Liver (tissue), 9 donors: ENCODE measurements around the gene TACC2. TPM values are rescaled to one million over a fixed set of nuclear protein-coding genes. Genes with fewer than 3 reads are reported as not detected.

ENCODE experiments used
- DNase-seq: peaks from one replicate; pipeline ENCODE4 v3.0.0-alpha.2; 2017; ENCODE audit warnings: low spot score
- H3K27ac ChIP-seq, 2 donors: one replicate each; pipeline ENCODE4 v1.7.0; 2013; ENCODE audit warnings: inconsistent platforms in 2 of 2, low read length in 2 of 2, control low read depth in 1 of 2, low read depth in 1 of 2, mild to moderate bottlenecking in 1 of 2
- H3K27me3 ChIP-seq, 4 donors: one replicate each; pipeline versions ENCODE4 v1.6.1 to v1.7.0; 2013; ENCODE audit warnings: low read length in 3 of 4, inconsistent platforms in 1 of 4, mild to moderate bottlenecking in 1 of 4, moderate library complexity in 1 of 4; ENCODE audit not compliant: control insufficient read depth in 4 of 4, insufficient read depth in 4 of 4
- H3K36me3 ChIP-seq, 4 donors: one replicate each; pipeline versions ENCODE4 v1.6.1 to v1.7.0; 2013; ENCODE audit warnings: low read length in 3 of 4, mild to moderate bottlenecking in 3 of 4, low read depth in 1 of 4, moderate library complexity in 1 of 4; ENCODE audit not compliant: control insufficient read depth in 4 of 4, insufficient read depth in 3 of 4
- H3K4me1 ChIP-seq, 4 donors: one replicate each; pipeline versions ENCODE4 v1.6.1 to v1.7.0; 2013; ENCODE audit warnings: low read length in 3 of 4, mild to moderate bottlenecking in 3 of 4, moderate library complexity in 1 of 4; ENCODE audit not compliant: control insufficient read depth in 4 of 4, insufficient read depth in 4 of 4
- H3K4me3 ChIP-seq, 3 donors: one replicate each; pipeline versions ENCODE4 v1.6.1 to v1.7.0; 2013; ENCODE audit warnings: low read length in 3 of 3, control low read depth in 1 of 3, low read depth in 1 of 3, mild to moderate bottlenecking in 1 of 3
- H3K9ac ChIP-seq, 2 donors: one replicate each; pipeline ENCODE4 v1.7.0; 2013; ENCODE audit warnings: low read length in 2 of 2, mild to moderate bottlenecking in 2 of 2, moderate library complexity in 2 of 2, control low read depth in 1 of 2, low read depth in 1 of 2
- H3K9me3 ChIP-seq, 4 donors: one replicate each; pipeline versions ENCODE4 v1.6.1 to v1.7.0; 2013; ENCODE audit warnings: low read length in 3 of 4; ENCODE audit not compliant: control insufficient read depth in 4 of 4
- EGR1 ChIP-seq, 2 donors: IDR thresholded peaks; 2 replicates each; pipeline ENCODE4 v1.6.1; 2016 to 2018; ENCODE audit warnings: antibody characterized with exemption in 2 of 2, low read depth in 2 of 2
- FOXA1 ChIP-seq: IDR thresholded peaks from 2 replicates; pipeline ENCODE4 v1.6.1; 2016; ENCODE audit warnings: antibody characterized with exemption
- HNF4A ChIP-seq, 2 donors: conservative IDR thresholded peaks; 2 replicates each; pipeline ENCODE4 v1.6.1; 2016; ENCODE audit warnings: antibody characterized with exemption in 2 of 2, mild to moderate bottlenecking in 2 of 2
- HNF4G ChIP-seq: IDR thresholded peaks from 2 replicates; pipeline ENCODE4 v1.6.1; 2016; ENCODE audit warnings: antibody characterized with exemption
- RAD21 ChIP-seq, 2 donors: IDR thresholded peaks; 2 replicates each; pipeline ENCODE4 v1.6.1; 2016; ENCODE audit warnings: antibody characterized with exemption in 2 of 2, mild to moderate bottlenecking in 2 of 2
- RXRA ChIP-seq, 2 donors: IDR thresholded peaks; 2 replicates each; pipeline ENCODE4 v1.6.1; 2017 to 2018; ENCODE audit warnings: antibody characterized with exemption in 2 of 2, mild to moderate bottlenecking in 1 of 2
- TAF1 ChIP-seq: conservative IDR thresholded peaks from 2 replicates; pipeline ENCODE4 v1.6.1; 2016; ENCODE audit warnings: antibody characterized with exemption, mild to moderate bottlenecking
- YY1 ChIP-seq: IDR thresholded peaks from 2 replicates; pipeline ENCODE4 v1.6.1; 2016; ENCODE audit warnings: antibody characterized with exemption, mild to moderate bottlenecking
- WGBS: extraction: QIAGEN DNeasy Blood & Tissue Kit; methylation state at CpG from one replicate; pipeline ENCODE4 v1.1.7; 2013; 5-methylcytosine and 5-hydroxymethylcytosine counted together
- polyA plus RNA-seq, 2 donors: library from polyadenylated mRNA; stranded (reverse) in 1 of 2; unstranded in 1 of 2; fragments of 200-250 nt in 1 of 2; fragments of >200 nt in 1 of 2; fragmentation: Nextera tagmentation in 1 of 2; extraction: Ambion mirVana in 1 of 2; gene quantifications; one replicate each; pipeline versions ENCODE4 v1.2.1 to v1.2.3, GENCODE V29; 2013 to 2015
- total RNA-seq, 2 donors: library from RNA; depleted of rRNA; stranded (reverse); fragments of >200 nt; gene quantifications; one replicate each; pipeline ENCODE4 v1.2.3, GENCODE V29; 2014
- TF ChIP-seq, protein P1 (sequence below): IDR thresholded peaks from 2 replicates; pipeline ENCODE4 v1.6.1; 2016; ENCODE audit warnings: antibody characterized with exemption
- TF ChIP-seq, protein P2 (sequence below): IDR thresholded peaks from 2 replicates; pipeline ENCODE4 v1.6.1; 2016; ENCODE audit warnings: antibody characterized with exemption, mild to moderate bottlenecking
- TF ChIP-seq, protein P3 (sequence below): IDR thresholded peaks from 2 replicates; pipeline ENCODE4 v1.6.1; 2016; ENCODE audit warnings: antibody characterized with exemption
- TF ChIP-seq, protein P4 (sequence below): fragments of 150-350 bp; IDR thresholded peaks from 2 replicates; pipeline ENCODE4 v1.5.1; 2017; ENCODE audit warnings: improper control_type of control experiment, low read depth, low read length; ENCODE audit not compliant: missing input control
- TF ChIP-seq, protein P5 (sequence below): IDR thresholded peaks from 2 replicates; pipeline ENCODE4 v1.6.1; 2016; ENCODE audit warnings: antibody characterized with exemption
- donor health status: healthy.
- donor health status: healthy.
- donor health status: healthy.
- donor health status: healthy.
- donor health status: healthy.

TACC2 gene
- total and polyA plus RNA-seq, 4 donors: 1.5 to 9.1 (median 7.8) TPM

DNA sequence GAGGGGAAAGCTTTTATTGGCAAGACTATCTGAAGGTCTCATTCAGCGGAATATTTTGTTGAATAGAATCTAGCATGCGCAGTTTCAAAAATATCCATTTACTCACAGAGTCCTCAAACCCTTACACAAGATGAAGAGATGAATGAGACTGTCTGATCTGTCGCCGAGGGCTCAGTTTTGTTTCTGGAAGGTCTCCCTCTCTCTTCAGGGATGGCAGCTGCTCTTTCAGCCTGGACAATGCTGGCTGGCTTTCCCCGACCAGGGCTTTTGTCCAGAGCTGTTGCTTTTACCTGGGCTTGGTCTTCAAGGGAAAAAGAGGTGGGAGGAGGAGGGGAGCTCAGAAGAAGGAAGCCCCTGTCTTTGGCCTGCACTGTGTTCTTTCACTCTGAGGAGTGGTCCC is 200.2 kb downstream of the TACC2 start (continued):
- TF ChIP-seq, protein P1, sequence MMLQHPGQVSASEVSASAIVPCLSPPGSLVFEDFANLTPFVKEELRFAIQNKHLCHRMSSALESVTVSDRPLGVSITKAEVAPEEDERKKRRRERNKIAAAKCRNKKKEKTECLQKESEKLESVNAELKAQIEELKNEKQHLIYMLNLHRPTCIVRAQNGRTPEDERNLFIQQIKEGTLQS: no peak

DNA sequence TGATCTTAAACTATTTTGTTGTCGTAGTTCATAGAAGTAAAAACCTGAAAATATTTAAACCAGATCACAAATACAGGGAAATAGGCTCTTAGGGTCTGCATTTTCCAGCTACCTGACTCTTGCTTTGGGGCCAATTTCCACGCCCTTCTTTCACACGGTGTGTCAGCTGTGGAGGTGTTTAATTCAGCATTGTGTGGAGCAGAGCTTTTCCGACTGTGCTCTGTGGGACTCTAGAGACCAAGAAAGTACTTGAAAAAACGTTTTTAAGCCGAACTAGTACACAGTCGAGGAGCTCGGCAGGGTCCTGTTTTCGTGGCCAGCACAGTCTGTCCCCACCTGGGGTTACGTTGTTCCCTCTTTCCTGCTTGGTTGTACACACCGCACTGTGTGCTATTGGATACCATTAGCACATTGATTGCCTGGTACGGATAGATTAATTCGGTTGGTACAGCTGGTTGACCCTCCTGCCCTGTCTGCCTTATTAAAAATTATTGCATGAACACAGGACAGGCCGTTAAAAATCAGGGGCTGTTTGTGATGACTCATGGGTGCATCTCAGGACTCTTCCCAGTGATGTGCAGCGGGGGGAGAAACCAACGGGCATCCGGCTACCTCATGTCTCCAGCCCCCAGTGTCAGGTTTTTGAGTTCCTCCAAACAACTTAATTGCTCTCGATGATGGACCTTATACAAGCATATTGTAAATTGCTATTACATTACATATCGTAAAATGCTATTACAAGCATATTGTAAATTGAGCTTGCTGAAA is 201.4 kb downstream of the TACC2 start:
- Histone ChIP-seq H3K27ac (no peak overlapping the region), H3K4me1 (peaks cover 0 to 2% (median 0%) of the 10 kb centered on the region in 4 donors), H3K9ac (no peak overlapping the region), H3K36me3 (peaks cover 0 to 2% (median under 1%) of the 10 kb centered on the region in 4 donors), H3K4me3 (no peak overlapping the region), H3K9me3 (no peaks in the 10 kb centered on the region), H3K27me3 (no peaks in the 10 kb centered on the region)
- no peak for TF ChIP-seq HNF4A (conservative IDR thresholded peaks at IDR 0.05)
- no peak for TF ChIP-seq FOXA1
- TF ChIP-seq, protein P2, sequence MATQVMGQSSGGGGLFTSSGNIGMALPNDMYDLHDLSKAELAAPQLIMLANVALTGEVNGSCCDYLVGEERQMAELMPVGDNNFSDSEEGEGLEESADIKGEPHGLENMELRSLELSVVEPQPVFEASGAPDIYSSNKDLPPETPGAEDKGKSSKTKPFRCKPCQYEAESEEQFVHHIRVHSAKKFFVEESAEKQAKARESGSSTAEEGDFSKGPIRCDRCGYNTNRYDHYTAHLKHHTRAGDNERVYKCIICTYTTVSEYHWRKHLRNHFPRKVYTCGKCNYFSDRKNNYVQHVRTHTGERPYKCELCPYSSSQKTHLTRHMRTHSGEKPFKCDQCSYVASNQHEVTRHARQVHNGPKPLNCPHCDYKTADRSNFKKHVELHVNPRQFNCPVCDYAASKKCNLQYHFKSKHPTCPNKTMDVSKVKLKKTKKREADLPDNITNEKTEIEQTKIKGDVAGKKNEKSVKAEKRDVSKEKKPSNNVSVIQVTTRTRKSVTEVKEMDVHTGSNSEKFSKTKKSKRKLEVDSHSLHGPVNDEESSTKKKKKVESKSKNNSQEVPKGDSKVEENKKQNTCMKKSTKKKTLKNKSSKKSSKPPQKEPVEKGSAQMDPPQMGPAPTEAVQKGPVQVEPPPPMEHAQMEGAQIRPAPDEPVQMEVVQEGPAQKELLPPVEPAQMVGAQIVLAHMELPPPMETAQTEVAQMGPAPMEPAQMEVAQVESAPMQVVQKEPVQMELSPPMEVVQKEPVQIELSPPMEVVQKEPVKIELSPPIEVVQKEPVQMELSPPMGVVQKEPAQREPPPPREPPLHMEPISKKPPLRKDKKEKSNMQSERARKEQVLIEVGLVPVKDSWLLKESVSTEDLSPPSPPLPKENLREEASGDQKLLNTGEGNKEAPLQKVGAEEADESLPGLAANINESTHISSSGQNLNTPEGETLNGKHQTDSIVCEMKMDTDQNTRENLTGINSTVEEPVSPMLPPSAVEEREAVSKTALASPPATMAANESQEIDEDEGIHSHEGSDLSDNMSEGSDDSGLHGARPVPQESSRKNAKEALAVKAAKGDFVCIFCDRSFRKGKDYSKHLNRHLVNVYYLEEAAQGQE: no peak
- TF ChIP-seq, protein P3, sequence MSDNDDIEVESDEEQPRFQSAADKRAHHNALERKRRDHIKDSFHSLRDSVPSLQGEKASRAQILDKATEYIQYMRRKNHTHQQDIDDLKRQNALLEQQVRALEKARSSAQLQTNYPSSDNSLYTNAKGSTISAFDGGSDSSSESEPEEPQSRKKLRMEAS: no peak
- no peak for TF ChIP-seq HNF4G
- no peak for TF ChIP-seq YY1
- TF ChIP-seq, protein P1: no peak
- no peak for TF ChIP-seq RXRA (IDR thresholded peaks at IDR 0.05)
- TF ChIP-seq TAF1: no peak
- no peak for TF ChIP-seq RAD21 (IDR thresholded peaks at IDR 0.05)
- TF ChIP-seq EGR1 (IDR thresholded peaks at IDR 0.05; ENCODE audit: low read depth in 2 of 2): no peak
- TF ChIP-seq, protein P4, sequence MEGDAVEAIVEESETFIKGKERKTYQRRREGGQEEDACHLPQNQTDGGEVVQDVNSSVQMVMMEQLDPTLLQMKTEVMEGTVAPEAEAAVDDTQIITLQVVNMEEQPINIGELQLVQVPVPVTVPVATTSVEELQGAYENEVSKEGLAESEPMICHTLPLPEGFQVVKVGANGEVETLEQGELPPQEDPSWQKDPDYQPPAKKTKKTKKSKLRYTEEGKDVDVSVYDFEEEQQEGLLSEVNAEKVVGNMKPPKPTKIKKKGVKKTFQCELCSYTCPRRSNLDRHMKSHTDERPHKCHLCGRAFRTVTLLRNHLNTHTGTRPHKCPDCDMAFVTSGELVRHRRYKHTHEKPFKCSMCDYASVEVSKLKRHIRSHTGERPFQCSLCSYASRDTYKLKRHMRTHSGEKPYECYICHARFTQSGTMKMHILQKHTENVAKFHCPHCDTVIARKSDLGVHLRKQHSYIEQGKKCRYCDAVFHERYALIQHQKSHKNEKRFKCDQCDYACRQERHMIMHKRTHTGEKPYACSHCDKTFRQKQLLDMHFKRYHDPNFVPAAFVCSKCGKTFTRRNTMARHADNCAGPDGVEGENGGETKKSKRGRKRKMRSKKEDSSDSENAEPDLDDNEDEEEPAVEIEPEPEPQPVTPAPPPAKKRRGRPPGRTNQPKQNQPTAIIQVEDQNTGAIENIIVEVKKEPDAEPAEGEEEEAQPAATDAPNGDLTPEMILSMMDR: no peak
- TF ChIP-seq, protein P5, sequence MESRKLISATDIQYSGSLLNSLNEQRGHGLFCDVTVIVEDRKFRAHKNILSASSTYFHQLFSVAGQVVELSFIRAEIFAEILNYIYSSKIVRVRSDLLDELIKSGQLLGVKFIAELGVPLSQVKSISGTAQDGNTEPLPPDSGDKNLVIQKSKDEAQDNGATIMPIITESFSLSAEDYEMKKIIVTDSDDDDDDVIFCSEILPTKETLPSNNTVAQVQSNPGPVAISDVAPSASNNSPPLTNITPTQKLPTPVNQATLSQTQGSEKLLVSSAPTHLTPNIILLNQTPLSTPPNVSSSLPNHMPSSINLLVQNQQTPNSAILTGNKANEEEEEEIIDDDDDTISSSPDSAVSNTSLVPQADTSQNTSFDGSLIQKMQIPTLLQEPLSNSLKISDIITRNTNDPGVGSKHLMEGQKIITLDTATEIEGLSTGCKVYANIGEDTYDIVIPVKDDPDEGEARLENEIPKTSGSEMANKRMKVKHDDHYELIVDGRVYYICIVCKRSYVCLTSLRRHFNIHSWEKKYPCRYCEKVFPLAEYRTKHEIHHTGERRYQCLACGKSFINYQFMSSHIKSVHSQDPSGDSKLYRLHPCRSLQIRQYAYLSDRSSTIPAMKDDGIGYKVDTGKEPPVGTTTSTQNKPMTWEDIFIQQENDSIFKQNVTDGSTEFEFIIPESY: no peak
- 85% methylated on average over 19 of the region's 19 CpGs for WGBS
- no peak for DNase-seq
